Stimulated activated naive CD8-positive, alpha-beta T cell treated with anti-CD3 and anti-CD28 coated beads, Interleukin-15, amount 100 ng/mL, for 72 hours (primary cell): ENCODE results near the gene BHLHE23.

Experiments used
- ATAC-seq: fragments of 150-1000 bp; cut with Tn5 transposase; 2 replicates; pipeline ENCODE4 v1.10.0; 2021; ENCODE audit warnings: mild to moderate bottlenecking, moderate library complexity
- DNase-seq, 2 donors: peaks; one replicate each; pipeline ENCODE4 v3.0.0; 2021 to 2022
- H3K27ac Mint-ChIP-seq, 2 donors: one replicate each; pipeline ENCODE4 v1.8.0; 2022; ENCODE audit warnings: mild to moderate bottlenecking in 2 of 2, mixed read lengths in 2 of 2, moderate library complexity in 2 of 2
- H3K27me3 Mint-ChIP-seq: one replicate; pipeline ENCODE4 v1.8.0; 2022; ENCODE audit warnings: mixed read lengths
- H3K4me1 Mint-ChIP-seq: one replicate; pipeline ENCODE4 v1.8.0; 2022; ENCODE audit warnings: mild to moderate bottlenecking, mixed read lengths
- H3K4me3 Mint-ChIP-seq, 2 donors: one replicate each; pipeline ENCODE4 v1.8.0; 2022; ENCODE audit warnings: mild to moderate bottlenecking in 2 of 2, mixed read lengths in 2 of 2, moderate library complexity in 1 of 2
- H3K9me3 Mint-ChIP-seq, 2 donors: one replicate each; pipeline ENCODE4 v1.8.0; 2022; ENCODE audit warnings: mixed read lengths in 2 of 2

The BHLHE23 gene

DNA sequence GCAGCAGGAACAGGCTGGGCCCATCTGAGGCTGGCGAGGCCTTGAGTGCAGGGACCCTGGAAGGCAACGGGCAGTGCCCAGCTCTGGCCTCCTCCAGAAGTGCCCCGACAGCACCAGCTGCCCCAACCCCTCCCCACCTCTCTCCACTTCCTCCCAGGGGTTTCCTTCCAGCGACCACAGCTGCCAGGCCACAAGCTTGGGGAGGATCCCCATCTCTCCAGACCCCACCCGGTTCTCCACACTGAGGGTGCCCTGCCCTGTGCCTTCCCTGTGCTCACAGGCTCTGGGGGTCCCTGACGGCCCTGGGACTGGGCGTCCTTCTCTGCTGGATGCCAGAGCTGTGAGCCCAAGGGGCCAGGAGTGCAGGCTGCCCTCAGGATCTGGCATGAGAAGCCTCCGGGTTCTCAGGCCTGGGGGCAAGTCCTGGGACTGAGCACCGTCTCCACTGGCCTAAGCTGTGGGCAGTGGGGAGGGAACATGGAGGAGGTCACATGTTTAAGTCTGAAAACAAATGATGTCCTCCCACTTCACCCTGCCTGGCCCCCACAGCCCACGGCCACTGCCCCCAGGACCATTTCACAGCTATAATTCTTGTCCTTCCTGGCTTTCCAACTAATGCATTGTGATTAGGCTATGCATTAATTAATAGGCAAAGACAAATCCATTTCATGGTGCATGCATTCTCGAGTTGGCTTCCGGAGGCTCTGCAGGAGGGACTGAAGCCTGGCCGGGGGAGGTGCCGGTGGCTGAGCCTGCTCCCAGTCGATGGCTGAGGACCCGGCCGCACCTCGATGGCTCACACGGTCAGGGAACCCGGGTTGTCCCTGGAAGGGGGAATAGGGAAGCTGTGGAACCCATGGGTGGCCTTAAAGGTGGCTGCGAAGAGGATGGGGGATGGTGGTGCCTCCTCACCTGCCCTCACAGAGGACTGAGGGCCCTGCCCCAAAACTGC lies 24.4 kb downstream of the BHLHE23 start:
- no peak for DNase-seq
- H3K4me3 Mint-ChIP-seq = no peak overlapping the region
- no peaks in the 10 kb centered on the region for H3K9me3 Mint-ChIP-seq
- H3K4me1 Mint-ChIP-seq = peaks cover 48% of the 10 kb centered on the region
- H3K27me3 Mint-ChIP-seq = peaks cover 74% of the 10 kb centered on the region
- H3K27ac Mint-ChIP-seq = no peak overlapping the region
- no peak for ATAC-seq

DNA sequence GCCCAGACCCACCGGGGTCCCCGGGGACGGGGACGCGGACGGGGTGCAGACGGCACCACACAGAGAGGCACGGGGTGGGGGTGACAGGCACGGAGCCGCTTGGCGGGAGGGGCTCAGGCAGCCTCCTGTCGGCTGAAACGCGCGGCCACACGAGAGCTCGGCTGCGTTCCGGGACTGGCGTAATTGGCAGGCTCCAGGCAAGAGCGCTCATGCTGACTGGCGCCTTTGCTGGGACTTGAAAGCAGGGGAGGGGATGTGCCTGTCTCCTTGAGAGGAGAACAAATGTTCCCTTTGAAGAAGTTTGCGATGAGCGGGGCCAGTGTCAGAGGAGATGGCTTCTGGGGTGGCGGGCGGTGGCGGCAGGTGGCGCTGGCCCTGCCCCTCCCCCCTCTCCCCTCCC lies 25.8 kb downstream of the BHLHE23 start:
- Mint-ChIP-seq H3K4me1 (peaks cover 51% of the 10 kb centered on the region), H3K27ac (no peak overlapping the region), H3K4me3 (peak overlapping the region in 1 of 2 donors; percentile 39), H3K9me3 (no peaks in the 10 kb centered on the region), H3K27me3 (peaks cover 89% of the 10 kb centered on the region)
- DNase-seq (no peak), ATAC-seq (peak; percentile 1)

DNA sequence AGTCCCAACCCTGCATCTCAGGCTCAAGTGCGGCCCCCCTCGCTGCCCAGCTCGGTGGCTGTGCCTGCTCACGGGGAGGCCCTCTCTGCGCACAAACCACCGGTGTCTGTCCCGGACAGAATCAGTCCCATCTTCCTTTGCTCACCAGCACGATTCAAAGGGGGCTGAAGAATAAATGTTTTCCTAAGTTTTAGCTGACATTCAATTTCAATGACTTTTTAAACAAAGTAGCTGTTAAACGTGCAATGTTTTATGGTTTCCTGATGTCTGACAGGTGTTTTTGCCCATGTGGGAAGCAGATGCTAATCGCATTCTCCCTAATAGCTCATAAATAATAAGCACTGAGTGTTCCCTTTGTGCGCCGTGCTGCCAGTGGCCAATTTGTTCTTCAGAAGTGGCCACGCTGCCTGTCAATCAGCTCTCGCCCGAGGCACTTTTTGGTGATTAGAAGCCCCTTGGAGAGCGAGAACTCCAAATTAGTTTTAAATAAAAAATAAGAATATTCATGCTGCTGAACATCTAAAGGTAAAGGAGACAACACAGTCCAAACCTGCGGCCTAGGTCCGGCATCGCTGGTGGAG lies 26.3 kb downstream of the BHLHE23 start:
- Mint-ChIP-seq H3K4me1 (peaks cover 51% of the 10 kb centered on the region), H3K4me3 (peak overlapping the region in 1 of 2 donors; percentile 4), H3K27me3 (peaks cover 93% of the 10 kb centered on the region), H3K27ac (no peak overlapping the region), H3K9me3 (no peaks in the 10 kb centered on the region)
- ATAC-seq = no peak
- DNase-seq = no peak

DNA sequence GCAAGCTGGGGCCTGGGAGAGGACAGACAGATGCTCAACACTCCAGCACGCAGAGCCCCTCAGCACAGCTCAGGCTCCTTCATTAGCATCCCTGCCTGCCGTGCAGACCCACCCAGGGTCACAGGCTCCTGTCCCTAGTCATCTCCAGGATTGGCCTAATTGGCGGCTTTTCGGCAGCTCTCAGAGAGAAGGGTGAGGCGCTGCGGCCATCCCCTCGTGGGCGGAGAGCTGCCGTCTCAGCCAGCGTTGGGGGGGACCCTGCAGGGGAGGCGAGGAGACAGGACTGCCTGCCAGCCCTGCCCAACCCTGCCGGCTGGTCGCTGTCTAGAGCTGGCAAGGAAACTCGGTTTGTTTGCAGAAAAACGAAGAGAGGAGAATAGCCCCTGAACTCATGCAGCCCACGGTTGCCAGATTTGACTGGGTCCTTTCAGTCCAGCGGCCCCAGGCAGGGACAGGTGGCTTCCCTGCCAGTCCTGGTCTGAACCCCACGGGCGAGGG lies 26.8 kb downstream of the BHLHE23 start:
- no peaks in the 10 kb centered on the region for H3K9me3 Mint-ChIP-seq
- H3K27ac Mint-ChIP-seq = no peak overlapping the region
- no peak for ATAC-seq
- H3K4me1 Mint-ChIP-seq = peaks cover 51% of the 10 kb centered on the region
- H3K4me3 Mint-ChIP-seq = peak overlapping the region in 1 of 2 donors; percentile 26
- H3K27me3 Mint-ChIP-seq = peaks cover 94% of the 10 kb centered on the region
- no peak for DNase-seq

DNA sequence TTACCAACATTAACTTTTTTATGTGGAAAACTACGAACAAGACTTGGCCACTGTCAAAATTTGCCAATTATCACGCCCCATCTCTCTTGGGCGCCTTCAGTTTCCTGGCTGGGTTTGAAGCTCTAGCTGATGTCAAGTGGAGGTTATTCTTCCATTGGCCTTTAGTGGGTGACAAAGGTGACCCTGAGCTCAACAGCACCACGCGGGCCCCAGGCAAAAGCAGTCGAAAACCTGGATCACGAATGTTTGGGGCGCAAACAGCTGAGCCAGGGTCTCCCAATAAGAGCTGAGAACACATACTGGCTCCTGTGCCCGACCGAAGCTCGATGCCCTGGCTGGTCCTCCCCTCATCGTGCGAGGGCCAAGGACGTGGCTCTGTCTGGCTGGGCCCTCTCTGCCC lies 27.5 kb downstream of the BHLHE23 start:
- H3K9me3 Mint-ChIP-seq = no peaks in the 10 kb centered on the region
- no peak overlapping the region for H3K27ac Mint-ChIP-seq
- peaks cover 94% of the 10 kb centered on the region for H3K27me3 Mint-ChIP-seq
- H3K4me3 Mint-ChIP-seq = no peak overlapping the region
- ATAC-seq (no peak), DNase-seq (no peak)
- H3K4me1 Mint-ChIP-seq = peaks cover 51% of the 10 kb centered on the region

DNA sequence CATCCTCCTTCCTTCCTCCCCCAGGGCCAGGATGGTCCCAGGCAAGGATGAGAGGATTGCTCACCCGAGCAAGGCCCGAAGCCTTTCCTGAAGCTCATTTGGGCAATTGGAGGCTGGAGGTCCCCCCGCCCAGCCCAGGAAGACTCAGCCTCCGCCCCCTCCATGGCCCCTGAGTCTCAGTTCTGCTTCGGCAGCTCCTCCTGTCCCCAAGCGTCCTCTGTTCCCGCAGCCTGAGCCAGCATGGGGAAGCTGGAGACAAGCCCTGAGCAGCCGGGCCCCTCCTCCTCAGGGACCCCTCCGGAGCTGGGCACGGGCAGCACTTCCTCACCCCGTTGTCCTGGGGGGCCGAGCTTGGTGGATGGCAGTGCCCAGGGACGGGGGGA lies 28.2 kb downstream of the BHLHE23 start:
- no peak for DNase-seq
- H3K4me3 Mint-ChIP-seq = peak overlapping the region; percentile 70 to 78

DNA sequence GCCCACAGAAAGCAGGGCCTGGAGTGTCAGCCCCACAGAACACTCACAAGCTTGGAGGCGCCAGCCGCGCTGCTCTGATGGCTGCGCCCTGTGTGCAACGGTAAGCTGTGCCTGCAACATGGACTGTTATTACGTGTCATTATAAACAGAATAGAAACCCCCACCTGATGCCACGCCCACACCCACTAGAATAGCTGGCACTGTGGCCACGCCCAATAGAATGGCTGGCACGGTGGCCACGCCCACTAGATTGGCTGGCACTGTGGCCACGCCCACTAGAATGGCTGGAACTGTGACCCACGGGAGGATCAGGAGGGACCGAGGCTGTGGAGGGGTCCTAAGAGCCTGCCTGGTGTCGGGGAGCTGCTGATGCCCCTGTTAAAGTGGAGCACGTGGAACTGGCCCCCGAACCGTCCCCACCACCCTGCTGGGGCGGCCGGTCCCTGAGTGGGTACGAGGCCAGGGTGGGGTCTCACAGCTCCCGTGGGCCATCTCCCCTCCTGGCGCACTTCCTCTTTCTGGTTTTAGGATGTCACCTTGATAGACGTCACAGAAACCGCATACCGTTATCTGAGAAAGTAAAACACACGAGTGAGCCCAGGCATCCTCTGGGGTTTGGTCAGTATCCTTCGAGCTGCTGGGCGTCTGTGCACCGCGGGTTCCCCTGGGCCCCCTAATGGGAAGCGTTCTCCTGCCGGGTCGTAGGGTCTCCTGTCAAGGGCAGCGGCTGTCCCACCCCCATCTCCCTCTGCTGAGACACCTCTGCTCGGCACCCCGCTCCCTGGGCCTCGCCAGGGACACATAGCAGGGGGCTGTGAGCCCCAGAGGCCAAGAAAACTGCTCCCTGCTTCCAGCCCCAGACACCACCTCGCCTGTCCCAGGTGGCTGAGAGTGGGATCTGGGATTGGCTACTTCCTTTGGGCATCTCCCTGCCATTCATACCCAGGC lies 28.9 kb downstream of the BHLHE23 start:
- peaks cover 59% of the 10 kb centered on the region for H3K4me1 Mint-ChIP-seq
- H3K4me3 Mint-ChIP-seq = peak overlapping the region; percentile 70 to 78
- no peaks in the 10 kb centered on the region for H3K9me3 Mint-ChIP-seq
- peak overlapping the region in 1 of 2 donors; percentile 25 for H3K27ac Mint-ChIP-seq
- peaks cover 94% of the 10 kb centered on the region for H3K27me3 Mint-ChIP-seq
- ATAC-seq (peak; percentile 87), DNase-seq (peak; percentile 66 to 85)

More for the DNA sequence above, 28.2 kb downstream of the BHLHE23 start:
- Mint-ChIP-seq H3K27me3 (peaks cover 94% of the 10 kb centered on the region), H3K4me1 (peaks cover 52% of the 10 kb centered on the region), H3K27ac (peak overlapping the region in 1 of 2 donors; percentile 25), H3K9me3 (no peaks in the 10 kb centered on the region)
- no peak for ATAC-seq

DNA sequence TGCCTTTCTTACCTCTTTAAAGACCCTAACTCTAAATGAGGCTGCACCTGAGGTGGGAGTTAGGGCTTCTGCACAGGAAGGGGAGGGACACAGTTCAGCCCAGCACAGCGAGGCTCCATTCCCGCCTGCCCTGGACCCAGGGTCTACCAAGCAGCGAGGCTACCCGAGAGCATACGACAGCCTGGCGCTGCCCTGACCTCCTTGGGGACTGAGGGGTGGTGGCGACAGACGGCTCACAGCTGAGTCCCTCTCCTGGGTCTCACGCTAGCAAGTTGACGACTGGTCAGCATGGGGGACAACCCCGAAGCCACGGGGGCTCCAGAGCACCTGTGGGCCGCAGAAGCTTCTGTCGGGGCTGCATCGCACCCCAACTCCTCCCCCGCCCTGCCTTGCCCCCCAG lies 29.9 kb downstream of the BHLHE23 start:
- no peak overlapping the region for H3K27ac Mint-ChIP-seq
- DNase-seq = no peak
- no peaks in the 10 kb centered on the region for H3K9me3 Mint-ChIP-seq
- H3K4me3 Mint-ChIP-seq = no peak overlapping the region
- no peak for ATAC-seq
- H3K4me1 Mint-ChIP-seq = peaks cover 60% of the 10 kb centered on the region
- peaks cover 96% of the 10 kb centered on the region for H3K27me3 Mint-ChIP-seq

DNA sequence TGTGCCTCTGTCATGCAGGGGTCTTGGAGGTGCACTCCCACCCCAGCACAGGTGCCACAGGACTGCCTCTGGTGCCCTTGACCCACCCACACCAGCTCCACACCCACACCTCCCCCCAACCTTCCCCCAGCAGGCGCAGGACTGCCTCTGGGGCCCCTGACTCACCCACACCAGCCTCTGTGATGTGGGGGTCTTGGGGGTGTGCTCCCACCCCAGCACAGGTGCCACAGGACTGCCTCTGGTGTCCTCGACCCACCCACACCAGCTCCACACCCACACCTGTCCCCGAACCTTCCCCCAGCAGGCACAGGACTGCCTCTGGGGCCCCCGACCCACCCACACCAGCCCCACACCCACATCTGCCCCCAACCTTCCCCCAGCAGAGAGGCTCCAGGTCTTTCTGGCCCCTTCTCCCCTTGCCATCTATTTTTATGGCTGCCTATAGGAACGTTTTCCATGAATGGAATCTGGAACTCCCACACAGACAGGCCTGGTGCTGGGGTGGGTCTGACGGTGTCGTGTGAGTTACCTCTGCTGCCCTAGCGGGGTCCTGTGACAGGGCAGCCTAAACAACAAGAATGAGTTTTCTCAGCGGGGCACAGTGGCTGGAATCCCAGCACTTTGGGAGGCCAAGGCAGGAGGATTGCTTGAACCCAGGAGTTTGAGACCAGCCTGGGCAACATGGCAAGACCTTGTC lies 30.8 kb downstream of the BHLHE23 start:
- H3K27me3 Mint-ChIP-seq = peaks cover 96% of the 10 kb centered on the region
- no peak overlapping the region for H3K4me3 Mint-ChIP-seq
- no peaks in the 10 kb centered on the region for H3K9me3 Mint-ChIP-seq
- no peak for DNase-seq
- H3K27ac Mint-ChIP-seq = no peak overlapping the region
- no peak for ATAC-seq
- H3K4me1 Mint-ChIP-seq = peaks cover 58% of the 10 kb centered on the region

DNA sequence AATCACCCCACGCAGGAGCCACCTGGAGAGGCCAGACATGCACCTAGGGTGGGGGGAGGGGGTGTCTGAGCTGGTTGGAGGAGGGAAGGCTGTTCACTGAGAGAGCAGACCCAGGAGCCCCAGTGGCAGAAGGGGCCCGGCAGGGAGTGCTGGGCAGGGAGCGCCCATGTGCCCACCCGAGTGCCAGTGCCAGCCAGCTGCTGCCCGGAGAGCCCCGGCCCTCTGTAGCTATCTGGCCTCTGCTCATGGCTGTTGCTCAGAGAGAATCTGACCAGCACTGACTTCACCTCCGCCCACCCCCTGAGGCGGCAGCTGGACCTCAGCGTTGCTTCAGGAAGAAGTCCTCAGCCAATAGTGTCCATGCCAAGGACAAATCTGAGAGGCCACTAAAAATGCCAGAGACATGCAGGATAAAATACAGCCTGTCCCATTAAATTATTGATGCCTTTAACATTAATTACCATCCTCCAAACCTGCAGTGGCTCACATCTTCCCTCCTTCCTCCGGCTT lies 31.5 kb downstream of the BHLHE23 start:
- Mint-ChIP-seq H3K27ac (no peak overlapping the region), H3K27me3 (peaks cover 90% of the 10 kb centered on the region), H3K4me1 (peaks cover 52% of the 10 kb centered on the region), H3K9me3 (no peaks in the 10 kb centered on the region), H3K4me3 (no peak overlapping the region)
- ATAC-seq = no peak
- DNase-seq = no peak

DNA sequence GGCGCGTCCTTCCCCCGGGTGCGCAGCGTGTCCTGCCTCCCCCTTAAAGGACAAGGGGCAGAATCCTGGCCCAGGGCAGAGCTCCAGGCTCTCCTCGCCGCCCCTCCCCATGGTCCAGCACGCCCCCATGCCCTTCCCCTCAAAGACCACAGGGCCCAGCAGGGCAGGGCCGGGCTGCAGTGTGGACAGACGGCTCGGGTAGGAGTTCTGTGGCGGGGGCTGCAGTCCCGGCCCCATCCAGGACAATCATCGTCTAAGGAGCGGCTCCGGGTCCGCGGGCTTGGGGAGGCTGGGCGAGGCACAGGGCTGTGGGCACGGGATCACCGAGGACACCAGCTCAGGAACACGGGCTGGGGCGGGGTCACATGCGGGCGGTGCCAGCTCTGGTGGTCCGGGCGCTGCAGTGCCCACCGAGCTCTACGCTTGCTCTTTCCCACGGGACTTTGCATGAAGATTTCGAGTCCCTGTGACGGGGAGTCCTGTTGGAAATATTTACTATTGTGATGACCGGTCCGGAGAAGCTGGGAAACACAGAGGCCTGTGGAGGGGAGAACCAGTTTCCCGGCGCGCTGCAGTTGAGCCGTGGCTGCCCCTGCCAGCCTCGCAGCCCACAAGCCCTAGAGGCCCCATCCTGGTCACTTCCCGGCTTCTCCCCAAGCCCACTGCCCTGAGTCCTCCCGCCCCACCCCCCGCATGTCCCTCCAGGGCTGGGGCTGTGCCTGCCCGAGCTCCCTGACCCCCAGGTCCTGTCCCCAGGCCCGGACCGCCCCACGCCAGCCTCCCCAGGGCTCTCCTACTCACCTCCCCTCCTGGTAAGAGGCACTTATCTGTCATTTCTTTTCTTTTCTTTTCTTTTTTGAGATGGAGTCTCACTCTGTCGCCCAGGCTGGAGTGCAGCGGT lies 33.7 kb downstream of the BHLHE23 start:
- Mint-ChIP-seq H3K4me3 (peak overlapping the region; percentile 58 to 75), H3K4me1 (peaks cover 35% of the 10 kb centered on the region), H3K27me3 (peaks cover 68% of the 10 kb centered on the region), H3K27ac (no peak overlapping the region), H3K9me3 (no peaks in the 10 kb centered on the region)
- DNase-seq = no peak
- ATAC-seq = no peak

DNA sequence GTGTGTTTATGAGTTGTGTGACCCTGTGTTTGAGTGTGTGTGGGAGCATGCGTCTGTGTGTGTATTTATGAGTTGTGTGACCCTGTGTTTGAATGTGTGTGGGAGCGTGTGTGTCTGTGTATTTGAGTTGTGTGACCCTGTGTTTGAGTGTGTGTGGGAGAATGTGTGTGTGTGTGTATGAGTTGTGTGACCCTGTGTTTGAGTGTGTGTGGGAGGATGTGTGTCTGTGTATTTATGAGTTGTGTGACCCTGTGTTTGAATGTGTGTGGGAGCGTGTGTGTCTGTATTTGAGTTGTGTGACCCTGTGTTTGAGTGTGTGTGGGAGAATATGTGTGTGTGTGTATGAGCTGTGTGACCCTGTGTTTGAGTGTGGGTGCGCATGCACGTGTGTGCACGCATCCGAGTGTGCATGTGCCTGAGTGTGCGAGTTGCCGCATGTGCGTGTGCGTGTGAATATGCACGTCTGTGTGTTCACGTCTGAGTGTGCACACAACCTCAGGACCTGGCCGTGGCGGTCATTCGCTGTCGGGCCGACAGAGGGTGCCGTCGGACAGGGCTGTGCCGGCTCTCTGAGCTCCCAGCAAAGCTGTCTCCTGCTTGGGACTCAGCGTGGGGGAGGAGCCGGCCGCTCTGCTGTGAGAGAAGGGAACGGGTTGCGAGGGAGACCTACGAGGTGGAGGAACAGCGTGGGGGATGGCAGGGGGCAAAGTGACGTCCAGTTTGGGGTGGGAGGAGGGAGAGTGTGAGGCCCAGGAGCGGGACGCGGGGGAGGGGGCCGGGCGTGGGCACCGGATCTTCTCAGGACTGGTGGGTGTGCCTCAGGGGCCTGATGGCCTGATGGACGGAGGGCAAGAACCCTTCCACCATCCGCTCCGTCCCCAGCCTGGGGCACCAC lies 34.6 kb downstream of the BHLHE23 start:
- ATAC-seq (peak; percentile 91), DNase-seq (peak; percentile 84 to 87)
- Mint-ChIP-seq H3K9me3 (no peaks in the 10 kb centered on the region), H3K4me3 (peak overlapping the region; percentile 58 to 75), H3K4me1 (peaks cover 26% of the 10 kb centered on the region), H3K27ac (no peak overlapping the region), H3K27me3 (peaks cover 59% of the 10 kb centered on the region)
